ENCODE data around the gene PLAGL2. TPM values are rescaled to one million over a fixed set of nuclear protein-coding genes. Genes with fewer than 3 reads are reported as not detected.

The PLAGL2 gene
- total and polyA plus RNA-seq, 2 of the 4 experiments (the other 2 are of a cell fraction): 2.9 to 7.7 TPM

GRCh38 chr20:32155017-32155981 is 52.2 kb downstream of the PLAGL2 start:
- TF ChIP-seq CHD1 (IDR thresholded peaks at IDR 0.05; ENCODE audit: low read depth, low read length) (no peak), CTCF (conservative IDR thresholded peaks at IDR 0.05; ENCODE audit: low read depth, low read length) (peak; percentile 26; the same call in 1 of the 2 replicates), MAZ (IDR thresholded peaks at IDR 0.05; ENCODE audit: borderline replicate concordance, low read depth, low read length) (peak; percentile 24; the same call in 1 of the 2 replicates), POLR2A (IDR thresholded peaks at IDR 0.05; ENCODE audit: low read depth, low read length) (no peak), RAD21 (IDR thresholded peaks at IDR 0.05; ENCODE audit: low read length) (peak; percentile 38)
- H4K91ac ChIP-seq (ENCODE audit: insufficient read depth, low read depth, low read length): no peak overlapping the region

More at GRCh38 chr20:32155017-32155981, 52.2 kb downstream of the PLAGL2 start:
- peaks cover 0 to 28% of the 10 kb centered on the region in 2 experiments; a peak in 2 of 4 replicates for H3K79me1 ChIP-seq (ENCODE audit: low read depth in 1 of 2, low read length in 2 of 2)
- H3K56ac ChIP-seq (ENCODE audit: extremely low read depth, insufficient read depth, low read length): no peak overlapping the region
- no peaks in the 10 kb centered on the region for H3K27me3 ChIP-seq (ENCODE audit: control insufficient read depth, insufficient read depth, low read length)
- H3K9me1 ChIP-seq (ENCODE audit: insufficient read depth, low read length): peaks cover 26% of the 10 kb centered on the region; the same call in 1 of the 2 replicates
- in situ Hi-C loops (cut with MboI; ENCODE audit: low sequenced_read_pairs) (no loop called here), intact Hi-C loops (cut with micrococcal nuclease) (no loop called here), dilution Hi-C loops (cut with HindIII; ENCODE audit: low sequenced_read_pairs, unreplicated experiment) (no loop called here)
- peak overlapping the region; percentile 5 for H2AFZ ChIP-seq (replicated peaks; ENCODE audit: low read length, poor library complexity)
- H3K36me3 ChIP-seq (ENCODE audit: control insufficient read depth, insufficient read depth, low read length): peaks cover 64% of the 10 kb centered on the region
- H3K4me3 ChIP-seq (ENCODE audit: insufficient read depth, low read depth, low read length): no peak overlapping the region
- DNase-seq (peak; percentile 88), ATAC-seq (ENCODE audit: low read depth) (peak; percentile 80)
- H2BK5ac ChIP-seq (ENCODE audit: low read depth, low read length, poor library complexity, severe bottlenecking): no peak overlapping the region
- H3K9ac ChIP-seq (ENCODE audit: low read depth, low read length): no peak overlapping the region
- H2BK15ac ChIP-seq (ENCODE audit: low read depth, low read length): no peak overlapping the region
- POLR2A ChIA-PET (ENCODE audit: unreplicated experiment): no interaction called here
- no peak overlapping the region for H4K5ac ChIP-seq (ENCODE audit: low read depth, low read length)
- no peak overlapping the region; a peak in 1 of 4 replicates for H4K8ac ChIP-seq (ENCODE audit: low read depth in 2 of 2, low read length in 2 of 2)
- no peak overlapping the region for H3K4me2 ChIP-seq (ENCODE audit: low read depth, low read length)
- no peaks in the 10 kb centered on the region for H3K9me3 ChIP-seq (ENCODE audit: control insufficient read depth, insufficient read depth, low read length)
- H3K23ac ChIP-seq (ENCODE audit: low read depth, low read length): no peak overlapping the region; the same call in 1 of the 2 replicates
- H3K27ac ChIP-seq (ENCODE audit: insufficient read depth, low read length): no peak overlapping the region
- CTCF ChIA-PET: interaction anchor here (0.7 kb wide), 1 partner anchor 294 kb away, joined by 3 read pairs; no protein-coding TSS in a partner anchor
- H3K4ac ChIP-seq (ENCODE audit: low read depth, low read length): 0 out of 2 replicates have a peak overlapping the region, but pooled peaks have one; percentile 2
- peak overlapping the region; percentile 4 for H2AK9ac ChIP-seq (replicated peaks; ENCODE audit: low read depth, low read length, poor library complexity)
- no peak overlapping the region for H2BK120ac ChIP-seq (ENCODE audit: low read depth, low read length)
- peaks cover 6% of the 10 kb centered on the region for H4K20me1 ChIP-seq (ENCODE audit: insufficient read depth, low read length)
- no peak overlapping the region for H2BK20ac ChIP-seq (ENCODE audit: low read depth, low read length)
- 72% methylated on average over 2 of the region's 11 CpGs; no CpG with 5 or more reads in 1 of the 2 experiments for WGBS, 2 experiments (ENCODE audit: extremely low coverage in 2 of 2, insufficient read length in 1 of 2)
- H2AK5ac ChIP-seq (ENCODE audit: low read depth, low read length): no peak overlapping the region
- BruUV-seq (replicated peaks): no TSS peak
- no peak overlapping the region for H3K18ac ChIP-seq (ENCODE audit: low read depth, low read length)
- H3K4me1 ChIP-seq (ENCODE audit: control insufficient read depth, insufficient read depth, low read length): peaks cover 7% of the 10 kb centered on the region; the same call in 1 of the 2 replicates
- H3K14ac ChIP-seq (replicated peaks; ENCODE audit: low read depth, low read length): no peak overlapping the region; the same call in 1 of the 2 replicates

All from IMR-90 (cell line).